ENCODE measurements around the gene ANO10. TPM values are rescaled to one million over a fixed set of nuclear protein-coding genes. Genes with fewer than 3 reads are reported as not detected.
"Not testable (repeated sequence)": the region's sequence is repeated elsewhere in the genome, so short reads cannot be mapped to it uniquely, and the experiment has no call there.

ANO10 gene
- total RNA-seq, 1 experiment from 2014 or later: 15.0 TPM

- H3K27ac Mint-ChIP-seq (ENCODE audit: low read depth, unreplicated experiment): no peak overlapping the region
These were observed 23.9 kb downstream of the ANO10 start for GRCh38 chr3:43597961-43598360.

GRCh38 chr3:43596178-43596577 is 25.6 kb downstream of the ANO10 start:
- Mint-ChIP-seq H3K9me3 (ENCODE audit: unreplicated experiment) (peaks cover 21% of the 10 kb centered on the region), H3K36me3 (ENCODE audit: insufficient read depth, unreplicated experiment) (peaks cover 24% of the 10 kb centered on the region)
- intact Hi-C loops (cut with micrococcal nuclease); CTCF ChIA-PET; DNase-seq (ENCODE audit: unreplicated experiment); BruUV-seq (replicated peaks); H3K27ac Mint-ChIP-seq (ENCODE audit: low read depth, unreplicated experiment); H3K27me3 Mint-ChIP-seq (ENCODE audit: insufficient read depth, unreplicated experiment); POLR2A ChIA-PET; H3K4me1 Mint-ChIP-seq (ENCODE audit: insufficient read depth, unreplicated experiment); H3K4me3 Mint-ChIP-seq (ENCODE audit: unreplicated experiment): not testable (repeated sequence)

More at GRCh38 chr3:43597961-43598360, 23.9 kb downstream of the ANO10 start:
- Mint-ChIP-seq H3K4me1 (ENCODE audit: insufficient read depth, unreplicated experiment) (no peaks in the 10 kb centered on the region), H3K9me3 (ENCODE audit: unreplicated experiment) (peaks cover 15% of the 10 kb centered on the region), H3K4me3 (ENCODE audit: unreplicated experiment) (no peak overlapping the region), H3K36me3 (ENCODE audit: insufficient read depth, unreplicated experiment) (peaks cover 17% of the 10 kb centered on the region), H3K27me3 (ENCODE audit: insufficient read depth, unreplicated experiment) (no peaks in the 10 kb centered on the region)
- intact Hi-C loops (cut with micrococcal nuclease): no loop called here
- ChIA-PET POLR2A (interaction anchor here (0.9 kb wide), 1 partner anchor 10 kb away, joined by 3 read pairs; no protein-coding TSS in a partner anchor), CTCF (no interaction called here)
- no peak for DNase-seq (ENCODE audit: unreplicated experiment)
- BruUV-seq (replicated peaks): no TSS peak
- no peak for TF ChIP-seq CTCF (IDR thresholded peaks at IDR 0.05; ENCODE audit: unreplicated experiment)

- H3K27ac Mint-ChIP-seq (ENCODE audit: low read depth, unreplicated experiment); H3K4me3 Mint-ChIP-seq (ENCODE audit: unreplicated experiment); DNase-seq (ENCODE audit: unreplicated experiment); CTCF ChIA-PET; BruUV-seq (replicated peaks); H3K27me3 Mint-ChIP-seq (ENCODE audit: insufficient read depth, unreplicated experiment); POLR2A ChIA-PET; H3K4me1 Mint-ChIP-seq (ENCODE audit: insufficient read depth, unreplicated experiment); intact Hi-C loops (cut with micrococcal nuclease): not testable (repeated sequence)
- peaks cover 24% of the 10 kb centered on the region for H3K36me3 Mint-ChIP-seq (ENCODE audit: insufficient read depth, unreplicated experiment)
- peaks cover 21% of the 10 kb centered on the region for H3K9me3 Mint-ChIP-seq (ENCODE audit: unreplicated experiment)
These were observed 26.5 kb downstream of the ANO10 start for GRCh38 chr3:43595280-43595679.

GRCh38 chr3:43593588-43593987 is 28.2 kb downstream of the ANO10 start:
- not testable (repeated sequence) for H3K4me3 Mint-ChIP-seq (ENCODE audit: unreplicated experiment)

GRCh38 chr3:43591866-43592265 is 29.9 kb downstream of the ANO10 start:
- CTCF ChIA-PET; H3K27me3 Mint-ChIP-seq (ENCODE audit: insufficient read depth, unreplicated experiment); H3K27ac Mint-ChIP-seq (ENCODE audit: low read depth, unreplicated experiment); H3K4me3 Mint-ChIP-seq (ENCODE audit: unreplicated experiment); intact Hi-C loops (cut with micrococcal nuclease); DNase-seq (ENCODE audit: unreplicated experiment); H3K4me1 Mint-ChIP-seq (ENCODE audit: insufficient read depth, unreplicated experiment); POLR2A ChIA-PET; BruUV-seq (replicated peaks): not testable (repeated sequence)
- Mint-ChIP-seq H3K9me3 (ENCODE audit: unreplicated experiment) (peaks cover 21% of the 10 kb centered on the region), H3K36me3 (ENCODE audit: insufficient read depth, unreplicated experiment) (peaks cover 30% of the 10 kb centered on the region)

More at GRCh38 chr3:43593588-43593987, 28.2 kb downstream of the ANO10 start:
- CTCF ChIA-PET; POLR2A ChIA-PET; intact Hi-C loops (cut with micrococcal nuclease); H3K27me3 Mint-ChIP-seq (ENCODE audit: insufficient read depth, unreplicated experiment); H3K4me1 Mint-ChIP-seq (ENCODE audit: insufficient read depth, unreplicated experiment); H3K27ac Mint-ChIP-seq (ENCODE audit: low read depth, unreplicated experiment); BruUV-seq (replicated peaks); DNase-seq (ENCODE audit: unreplicated experiment): not testable (repeated sequence)
- Mint-ChIP-seq H3K9me3 (ENCODE audit: unreplicated experiment) (peaks cover 21% of the 10 kb centered on the region), H3K36me3 (ENCODE audit: insufficient read depth, unreplicated experiment) (peaks cover 30% of the 10 kb centered on the region)

GRCh38 chr3:43587303-43587702 is 34.5 kb downstream of the ANO10 start:
- BruUV-seq (replicated peaks): no TSS peak
- POLR2A ChIA-PET: no interaction called here
- Mint-ChIP-seq H3K36me3 (ENCODE audit: insufficient read depth, unreplicated experiment) (peaks cover 8% of the 10 kb centered on the region), H3K27me3 (ENCODE audit: insufficient read depth, unreplicated experiment) (no peaks in the 10 kb centered on the region), H3K27ac (ENCODE audit: low read depth, unreplicated experiment) (no peak overlapping the region), H3K9me3 (ENCODE audit: unreplicated experiment) (no peaks in the 10 kb centered on the region), H3K4me3 (ENCODE audit: unreplicated experiment) (no peak overlapping the region), H3K4me1 (ENCODE audit: insufficient read depth, unreplicated experiment) (no peaks in the 10 kb centered on the region)
- CTCF ChIA-PET: no interaction called here
- intact Hi-C loops (cut with micrococcal nuclease): no loop called here
- DNase-seq (ENCODE audit: unreplicated experiment): no peak
- no peak for TF ChIP-seq CTCF (IDR thresholded peaks at IDR 0.05; ENCODE audit: unreplicated experiment)

Data from MCF 10A (cell line).